ENCODE measurements around the gene ZNF740.

The ZNF740 gene

DNA sequence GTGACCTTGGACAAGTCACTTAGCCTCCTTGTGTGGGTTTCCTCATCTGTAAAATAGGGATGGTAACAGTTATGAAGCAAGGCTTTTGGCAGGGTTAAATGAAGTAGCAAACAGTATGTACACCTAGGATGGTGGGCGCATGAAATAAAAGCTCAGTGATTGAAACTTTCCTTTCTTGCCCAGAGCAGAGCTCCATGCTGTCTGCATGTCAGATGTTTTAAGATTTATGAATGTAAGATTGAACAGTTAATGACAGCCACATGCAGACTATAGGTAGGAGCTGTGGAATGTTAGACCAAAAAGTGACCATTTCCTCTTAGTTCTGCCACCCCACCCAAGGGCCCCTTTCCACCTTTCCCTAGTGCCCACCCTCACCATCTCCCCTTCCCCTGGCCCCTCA lies 14.5 kb downstream of the ZNF740 start:
- no peaks in the 10 kb centered on the region for H3K36me3 ChIP-seq (ENCODE audit: control insufficient read depth, insufficient read depth, low read length)
- H3K27ac ChIP-seq (ENCODE audit: low read length) = no peak overlapping the region
- no peaks in the 10 kb centered on the region for H3K4me1 ChIP-seq (ENCODE audit: control insufficient read depth, insufficient read depth, low read length)
- no peak for DNase-seq (ENCODE audit: low read depth, low spot score)
- no peaks in the 10 kb centered on the region for H3K9me3 ChIP-seq (ENCODE audit: control insufficient read depth, insufficient read depth, low read length)
- H3K4me3 ChIP-seq (ENCODE audit: low read length) = no peak overlapping the region
- no CpG with 5 or more reads among the region's 1 CpG for WGBS (ENCODE audit: insufficient coverage, insufficient read length)
- H3K27me3 ChIP-seq (ENCODE audit: control insufficient read depth, insufficient read depth, low read length) = peaks cover 10% of the 10 kb centered on the region

DNA sequence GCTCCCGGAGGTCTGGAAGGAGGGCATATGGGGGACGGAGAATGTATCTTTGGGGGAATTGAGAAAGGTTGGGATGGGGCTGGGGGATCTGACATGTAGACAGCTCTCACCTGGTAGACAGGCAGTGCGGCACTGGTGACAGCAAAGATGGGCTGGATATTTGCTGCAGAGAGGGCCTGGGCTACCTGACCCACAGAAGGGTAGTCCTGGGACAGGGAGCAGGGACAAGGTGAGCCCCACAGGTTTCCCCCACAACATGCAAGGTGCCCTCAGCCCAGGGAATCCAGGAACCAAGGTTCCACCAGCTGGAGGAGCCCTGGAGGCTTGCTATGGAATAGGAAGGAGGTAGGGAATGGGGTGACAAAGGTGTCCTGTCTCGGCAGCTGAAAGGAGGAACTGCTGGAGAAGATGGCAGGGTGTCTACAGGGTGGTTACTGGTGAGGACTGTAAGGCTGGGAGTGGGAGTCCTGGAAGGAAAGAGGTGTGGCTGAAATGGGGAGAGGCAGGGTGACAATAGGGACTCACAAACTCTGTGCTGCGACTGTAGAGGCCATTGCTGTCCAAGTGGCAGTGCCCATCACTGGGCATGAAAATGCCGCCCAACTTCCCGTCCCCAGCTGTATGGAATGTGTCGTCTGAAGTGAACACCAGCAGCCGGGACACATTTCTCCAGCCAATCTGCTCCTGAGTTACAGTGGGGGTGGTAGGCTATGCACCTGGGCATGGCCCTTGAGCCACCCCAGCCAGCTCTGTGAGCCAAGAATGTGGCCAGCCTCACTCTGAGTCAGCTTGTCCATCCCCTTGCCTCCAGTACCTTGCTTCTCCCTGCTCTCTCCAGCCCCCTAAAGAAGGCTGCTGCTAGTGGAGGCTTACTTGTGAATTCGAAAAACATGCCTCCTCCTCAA lies 15.2 kb downstream of the ZNF740 start:
- WGBS (ENCODE audit: insufficient coverage, insufficient read length) = no CpG with 5 or more reads among the region's 10 CpGs
- Histone ChIP-seq H3K27me3 (ENCODE audit: control insufficient read depth, insufficient read depth, low read length) (peaks cover 12% of the 10 kb centered on the region), H3K9me3 (ENCODE audit: control insufficient read depth, insufficient read depth, low read length) (no peaks in the 10 kb centered on the region), H3K4me3 (ENCODE audit: low read length) (no peak overlapping the region), H3K27ac (ENCODE audit: low read length) (no peak overlapping the region), H3K36me3 (ENCODE audit: control insufficient read depth, insufficient read depth, low read length) (no peaks in the 10 kb centered on the region), H3K4me1 (ENCODE audit: control insufficient read depth, insufficient read depth, low read length) (no peaks in the 10 kb centered on the region)
- DNase-seq (ENCODE audit: low read depth, low spot score) = no peak

DNA sequence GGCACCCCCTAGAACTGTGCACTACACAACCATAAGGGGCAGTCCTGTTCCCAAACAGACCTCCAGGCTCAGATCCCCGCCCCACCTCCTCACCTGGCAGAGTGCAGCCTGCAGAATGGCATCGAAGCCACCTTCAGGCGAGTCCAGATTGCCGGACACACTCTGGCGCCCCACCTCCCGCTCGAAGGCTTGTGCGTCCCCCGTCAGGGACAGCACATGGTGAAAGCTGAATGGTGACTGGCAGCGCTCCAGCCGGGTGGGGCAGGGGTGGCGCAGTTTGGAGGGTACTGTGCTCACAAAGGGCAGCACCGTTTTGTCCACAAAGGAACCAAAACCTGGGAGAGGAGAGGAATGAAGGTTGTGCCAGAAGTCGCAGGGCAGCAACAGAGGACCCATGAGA lies 16.0 kb downstream of the ZNF740 start:
- H3K4me1 ChIP-seq (ENCODE audit: control insufficient read depth, insufficient read depth, low read length) = no peaks in the 10 kb centered on the region
- WGBS (ENCODE audit: insufficient coverage, insufficient read length) = no CpG with 5 or more reads among the region's 14 CpGs
- no peak overlapping the region for H3K27ac ChIP-seq (ENCODE audit: low read length)
- no peaks in the 10 kb centered on the region for H3K36me3 ChIP-seq (ENCODE audit: control insufficient read depth, insufficient read depth, low read length)
- DNase-seq (ENCODE audit: low read depth, low spot score) = no peak
- no peaks in the 10 kb centered on the region for H3K9me3 ChIP-seq (ENCODE audit: control insufficient read depth, insufficient read depth, low read length)
- no peak overlapping the region for H3K4me3 ChIP-seq (ENCODE audit: low read length)
- peaks cover 12% of the 10 kb centered on the region for H3K27me3 ChIP-seq (ENCODE audit: control insufficient read depth, insufficient read depth, low read length)

DNA sequence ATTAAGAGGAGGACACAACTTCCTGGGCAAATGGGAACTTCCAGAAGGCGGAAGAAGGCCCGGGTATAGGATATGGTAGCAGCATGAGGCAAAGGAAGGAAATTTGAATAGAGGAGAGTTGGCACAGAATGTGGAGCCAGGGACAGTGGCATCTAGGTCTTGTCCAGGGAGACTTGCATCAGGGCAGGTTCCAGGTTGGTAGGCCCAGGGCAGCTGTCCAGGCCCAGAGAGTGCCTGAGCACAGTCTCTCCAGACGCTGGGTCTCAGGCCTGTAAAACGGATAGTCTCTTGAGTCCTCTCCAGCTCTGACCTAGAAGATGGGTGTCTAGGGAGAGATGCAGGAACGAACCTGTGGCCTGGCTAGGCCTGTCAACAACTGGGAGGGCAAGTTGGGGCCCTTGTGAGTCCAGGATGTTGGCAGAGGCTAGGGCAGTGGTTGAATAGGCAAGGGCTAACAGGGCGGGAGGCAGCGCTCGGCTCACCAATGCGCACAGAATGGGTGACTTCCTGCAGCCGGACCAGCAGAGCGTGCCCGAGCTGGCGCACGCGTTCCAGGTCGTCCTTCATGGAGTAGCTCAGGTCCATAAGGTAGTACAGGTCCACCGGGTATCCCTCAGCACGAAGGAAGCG lies 16.6 kb downstream of the ZNF740 start:
- H3K27ac ChIP-seq (ENCODE audit: low read length) = no peak overlapping the region
- peaks cover 12% of the 10 kb centered on the region for H3K27me3 ChIP-seq (ENCODE audit: control insufficient read depth, insufficient read depth, low read length)
- no peaks in the 10 kb centered on the region for H3K36me3 ChIP-seq (ENCODE audit: control insufficient read depth, insufficient read depth, low read length)
- no CpG with 5 or more reads among the region's 19 CpGs for WGBS (ENCODE audit: insufficient coverage, insufficient read length)
- no peaks in the 10 kb centered on the region for H3K9me3 ChIP-seq (ENCODE audit: control insufficient read depth, insufficient read depth, low read length)
- no peaks in the 10 kb centered on the region for H3K4me1 ChIP-seq (ENCODE audit: control insufficient read depth, insufficient read depth, low read length)
- no peak for DNase-seq (ENCODE audit: low read depth, low spot score)
- H3K4me3 ChIP-seq (ENCODE audit: low read length) = no peak overlapping the region

DNA sequence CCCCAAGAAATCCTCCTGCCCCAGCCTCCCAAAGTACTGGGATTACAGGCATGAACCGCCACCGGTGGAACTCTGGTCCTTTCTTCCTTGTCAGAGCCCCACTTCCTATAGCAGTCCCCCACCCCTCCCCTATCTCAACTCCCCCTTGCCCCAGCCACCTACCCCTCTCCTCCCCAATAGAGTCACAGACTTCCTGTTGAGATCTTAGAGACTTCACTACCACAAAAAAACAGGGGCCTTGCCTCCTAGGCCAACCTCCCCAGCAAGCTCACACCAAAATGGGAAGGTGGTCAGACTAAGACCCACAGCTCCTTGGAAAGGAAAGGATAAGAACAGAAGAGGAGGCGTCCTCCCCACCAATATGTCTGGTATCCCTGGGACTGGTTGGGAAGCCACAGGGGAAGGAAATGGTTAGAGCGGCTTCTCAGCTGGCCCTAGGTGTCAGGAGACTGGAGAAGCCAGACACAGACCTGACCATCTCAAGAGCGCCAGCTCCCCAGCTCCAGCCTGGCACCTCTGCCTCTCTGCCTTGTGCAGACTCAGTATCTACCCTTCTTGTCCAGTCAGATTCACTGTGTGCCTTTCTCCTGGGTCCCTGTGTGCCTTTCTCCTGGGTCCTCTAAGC lies 18.1 kb downstream of the ZNF740 start:
- no CpG with 5 or more reads among the region's 5 CpGs for WGBS (ENCODE audit: insufficient coverage, insufficient read length)
- no peak overlapping the region for H3K4me3 ChIP-seq (ENCODE audit: low read length)

DNA sequence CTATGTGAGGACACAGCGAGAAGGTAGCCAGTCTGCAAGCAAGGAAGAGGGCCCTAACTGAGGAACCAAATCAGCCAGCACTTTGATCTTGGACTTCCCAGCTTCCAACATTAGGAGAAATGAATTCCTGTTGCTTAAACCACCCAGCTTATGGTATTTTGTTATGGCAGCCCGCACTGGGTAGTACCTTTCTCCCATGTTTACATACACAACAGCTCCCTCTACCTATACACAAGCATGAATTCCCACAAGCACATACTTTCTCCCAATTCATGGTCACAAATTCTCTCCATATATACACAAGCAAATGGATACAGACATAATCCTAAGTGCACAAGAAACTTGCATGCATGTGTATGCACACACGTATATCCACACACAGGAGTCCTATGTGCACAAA lies 19.2 kb downstream of the ZNF740 start:
- no peaks in the 10 kb centered on the region for H3K4me1 ChIP-seq (ENCODE audit: control insufficient read depth, insufficient read depth, low read length)
- no CpG with 5 or more reads among the region's 3 CpGs for WGBS (ENCODE audit: insufficient coverage, insufficient read length)

More for the DNA sequence above, 18.1 kb downstream of the ZNF740 start:
- Histone ChIP-seq H3K27ac (ENCODE audit: low read length) (no peak overlapping the region), H3K9me3 (ENCODE audit: control insufficient read depth, insufficient read depth, low read length) (no peaks in the 10 kb centered on the region), H3K27me3 (ENCODE audit: control insufficient read depth, insufficient read depth, low read length) (peaks cover 10% of the 10 kb centered on the region), H3K36me3 (ENCODE audit: control insufficient read depth, insufficient read depth, low read length) (no peaks in the 10 kb centered on the region), H3K4me1 (ENCODE audit: control insufficient read depth, insufficient read depth, low read length) (no peaks in the 10 kb centered on the region)
- no peak for DNase-seq (ENCODE audit: low read depth, low spot score)

DNA sequence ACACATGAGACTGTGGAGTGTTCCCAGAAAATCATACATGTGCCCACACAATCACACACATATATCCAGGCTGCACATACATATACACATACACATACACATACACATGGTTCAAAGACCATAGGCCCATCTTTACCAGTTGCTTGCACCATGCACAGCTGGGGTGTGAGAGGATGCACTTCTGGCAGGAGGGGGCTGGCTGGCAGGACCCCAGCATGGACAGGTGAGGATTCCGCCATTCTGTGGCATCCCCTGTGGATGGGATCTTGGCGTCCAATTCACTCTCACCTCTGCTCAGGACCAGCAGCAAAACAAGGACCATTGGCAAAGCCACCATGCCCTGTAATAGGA lies 19.6 kb downstream of the ZNF740 start:
- no peak for DNase-seq (ENCODE audit: low read depth, low spot score)
- Histone ChIP-seq H3K9me3 (ENCODE audit: control insufficient read depth, insufficient read depth, low read length) (no peaks in the 10 kb centered on the region), H3K27ac (ENCODE audit: low read length) (no peak overlapping the region), H3K4me3 (ENCODE audit: low read length) (no peak overlapping the region), H3K27me3 (ENCODE audit: control insufficient read depth, insufficient read depth, low read length) (peaks cover 10% of the 10 kb centered on the region), H3K4me1 (ENCODE audit: control insufficient read depth, insufficient read depth, low read length) (no peaks in the 10 kb centered on the region), H3K36me3 (ENCODE audit: control insufficient read depth, insufficient read depth, low read length) (no peaks in the 10 kb centered on the region)
- WGBS (ENCODE audit: insufficient coverage, insufficient read length) = no CpG with 5 or more reads among the region's 2 CpGs

More for the DNA sequence above, 19.2 kb downstream of the ZNF740 start:
- Histone ChIP-seq H3K4me3 (ENCODE audit: low read length) (no peak overlapping the region), H3K27me3 (ENCODE audit: control insufficient read depth, insufficient read depth, low read length) (peaks cover 10% of the 10 kb centered on the region), H3K9me3 (ENCODE audit: control insufficient read depth, insufficient read depth, low read length) (no peaks in the 10 kb centered on the region), H3K27ac (ENCODE audit: low read length) (no peak overlapping the region), H3K36me3 (ENCODE audit: control insufficient read depth, insufficient read depth, low read length) (no peaks in the 10 kb centered on the region)
- no peak for DNase-seq (ENCODE audit: low read depth, low spot score)

DNA sequence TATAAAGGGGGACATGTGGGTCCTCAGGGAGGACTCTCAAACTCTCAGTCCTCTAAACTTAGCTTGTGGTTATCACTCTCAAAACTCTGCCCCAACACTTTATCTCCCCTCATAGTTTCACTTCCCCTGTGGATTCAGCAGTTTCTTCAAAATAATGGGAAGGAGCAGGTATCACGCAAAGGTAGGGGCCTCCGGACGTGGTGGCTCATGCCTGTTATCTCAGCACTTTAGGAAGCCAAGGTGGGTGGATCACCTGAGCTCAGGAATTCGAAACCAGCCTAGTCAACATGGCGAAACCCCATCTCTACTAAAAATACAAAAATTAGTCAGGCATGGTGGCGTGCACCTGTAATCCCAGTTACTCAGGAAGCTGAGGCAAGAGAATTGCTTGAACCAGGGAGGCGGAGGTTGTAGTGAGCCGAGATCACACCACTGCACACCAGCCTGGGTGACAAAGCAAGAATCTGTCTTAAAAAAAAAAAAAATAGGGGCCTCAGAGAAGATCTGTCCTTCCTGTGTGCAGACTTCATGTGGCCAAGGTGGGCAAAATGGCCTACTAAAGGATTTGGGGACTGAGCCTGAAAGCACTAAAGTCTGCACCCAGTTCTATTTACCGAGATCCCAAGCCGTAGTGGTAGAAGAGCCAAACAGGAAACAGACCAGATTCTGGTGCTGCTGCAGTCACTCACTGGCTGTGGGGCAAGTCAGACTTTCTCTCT lies 20.1 kb downstream of the ZNF740 start:
- Histone ChIP-seq H3K4me1 (ENCODE audit: control insufficient read depth, insufficient read depth, low read length) (no peaks in the 10 kb centered on the region), H3K9me3 (ENCODE audit: control insufficient read depth, insufficient read depth, low read length) (no peaks in the 10 kb centered on the region), H3K36me3 (ENCODE audit: control insufficient read depth, insufficient read depth, low read length) (no peaks in the 10 kb centered on the region), H3K27ac (ENCODE audit: low read length) (no peak overlapping the region), H3K27me3 (ENCODE audit: control insufficient read depth, insufficient read depth, low read length) (peaks cover 10% of the 10 kb centered on the region), H3K4me3 (ENCODE audit: low read length) (no peak overlapping the region)
- WGBS (ENCODE audit: insufficient coverage, insufficient read length) = no CpG with 5 or more reads among the region's 10 CpGs
- DNase-seq (ENCODE audit: low read depth, low spot score) = no peak

DNA sequence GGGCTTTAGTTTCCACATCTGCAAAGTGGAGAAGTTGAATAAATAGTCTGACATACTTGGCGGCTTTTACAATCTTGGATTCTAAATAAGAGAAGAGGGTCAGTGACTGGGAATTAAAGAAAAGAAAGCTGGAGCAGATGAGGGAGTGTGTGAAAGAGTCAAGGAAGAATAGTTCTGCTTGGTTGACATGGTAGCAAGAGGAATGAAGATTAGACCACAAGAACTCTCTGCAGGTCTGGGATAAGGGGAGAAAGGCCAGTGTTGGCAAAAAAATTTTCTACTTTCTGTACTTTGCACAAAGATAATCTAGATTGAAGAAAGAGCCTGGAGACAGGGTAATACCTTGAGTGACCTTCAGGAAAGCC lies 20.6 kb downstream of the ZNF740 start:
- no CpG with 5 or more reads among the region's 1 CpG for WGBS (ENCODE audit: insufficient coverage, insufficient read length)
- Histone ChIP-seq H3K27me3 (ENCODE audit: control insufficient read depth, insufficient read depth, low read length) (peaks cover 8% of the 10 kb centered on the region), H3K27ac (ENCODE audit: low read length) (no peak overlapping the region), H3K4me3 (ENCODE audit: low read length) (no peak overlapping the region), H3K36me3 (ENCODE audit: control insufficient read depth, insufficient read depth, low read length) (no peaks in the 10 kb centered on the region), H3K9me3 (ENCODE audit: control insufficient read depth, insufficient read depth, low read length) (no peaks in the 10 kb centered on the region), H3K4me1 (ENCODE audit: control insufficient read depth, insufficient read depth, low read length) (no peaks in the 10 kb centered on the region)
- DNase-seq (ENCODE audit: low read depth, low spot score) = no peak

DNA sequence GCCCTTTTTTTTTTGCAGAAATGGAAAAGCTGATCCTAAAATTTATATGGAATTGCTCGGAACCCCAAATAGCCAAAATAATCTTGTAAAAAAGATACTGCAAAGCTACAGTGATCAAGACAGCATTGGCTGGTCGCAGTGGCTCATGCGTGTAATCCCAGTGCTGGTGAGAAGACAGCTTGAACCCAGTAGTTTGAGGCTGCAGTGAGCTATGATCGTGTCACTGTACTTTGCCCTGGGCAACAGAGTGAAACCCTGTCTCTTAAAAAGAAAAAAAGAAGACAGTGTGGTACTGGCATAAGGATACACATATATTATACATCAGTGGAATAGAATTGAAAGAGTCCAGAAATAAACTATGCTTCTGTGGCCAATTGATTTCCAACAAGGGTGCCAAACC lies 21.1 kb downstream of the ZNF740 start:
- H3K36me3 ChIP-seq (ENCODE audit: control insufficient read depth, insufficient read depth, low read length) = no peaks in the 10 kb centered on the region
- H3K4me3 ChIP-seq (ENCODE audit: low read length) = no peak overlapping the region
- no peaks in the 10 kb centered on the region for H3K9me3 ChIP-seq (ENCODE audit: control insufficient read depth, insufficient read depth, low read length)
- H3K27ac ChIP-seq (ENCODE audit: low read length) = no peak overlapping the region
- H3K4me1 ChIP-seq (ENCODE audit: control insufficient read depth, insufficient read depth, low read length) = no peaks in the 10 kb centered on the region
- no CpG with 5 or more reads among the region's 4 CpGs for WGBS (ENCODE audit: insufficient coverage, insufficient read length)
- peaks cover 8% of the 10 kb centered on the region for H3K27me3 ChIP-seq (ENCODE audit: control insufficient read depth, insufficient read depth, low read length)
- DNase-seq (ENCODE audit: low read depth, low spot score) = no peak

All from iPS DF 6.9 (cell line).